NCI-H2107 treated with DMSO at 0.1 percent for 48 hours (cell line): ENCODE measurements around the gene CDK11B.

ENCODE experiments used
- DNase-seq: peaks from one replicate; lab custom pipeline; 2025; ENCODE audit not compliant: unreplicated experiment; lab: John Stamatoyannopoulos, UW

Gene CDK11B

DNA sequence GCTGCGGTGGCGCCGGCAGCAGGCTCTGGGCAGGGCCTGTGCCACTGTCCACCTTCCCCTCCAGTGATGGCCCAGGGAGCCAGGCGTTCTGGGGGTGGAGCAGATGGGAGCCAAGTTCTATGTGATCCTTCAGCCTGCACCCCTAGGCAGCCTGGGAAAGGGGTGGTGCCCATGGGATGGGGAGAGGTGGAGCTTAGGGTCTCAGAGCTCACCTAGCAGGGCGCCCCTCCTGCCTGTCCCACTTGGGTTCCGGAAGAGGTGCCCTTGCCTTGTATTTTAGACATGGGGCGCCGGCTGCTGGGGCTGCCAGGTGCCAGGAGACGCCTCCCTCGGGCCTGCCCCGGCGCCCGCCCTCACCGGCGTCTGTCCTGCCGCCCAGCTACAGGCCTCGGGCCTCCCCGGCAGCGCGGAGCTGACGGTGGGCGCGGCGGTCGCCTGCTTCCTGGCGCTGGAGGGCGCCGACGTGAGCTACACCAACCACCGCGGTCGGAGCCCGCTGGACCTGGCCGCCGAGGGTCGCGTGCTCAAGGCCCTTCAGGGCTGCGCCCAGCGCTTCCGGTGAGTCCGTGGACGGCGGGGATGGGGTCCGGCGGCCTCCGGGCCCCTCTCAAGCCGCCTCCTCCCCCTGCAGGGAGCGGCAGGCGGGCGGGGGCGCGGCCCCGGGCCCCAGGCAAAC is 29.9 kb downstream of the CDK11B start:
- no peak for DNase-seq

DNA sequence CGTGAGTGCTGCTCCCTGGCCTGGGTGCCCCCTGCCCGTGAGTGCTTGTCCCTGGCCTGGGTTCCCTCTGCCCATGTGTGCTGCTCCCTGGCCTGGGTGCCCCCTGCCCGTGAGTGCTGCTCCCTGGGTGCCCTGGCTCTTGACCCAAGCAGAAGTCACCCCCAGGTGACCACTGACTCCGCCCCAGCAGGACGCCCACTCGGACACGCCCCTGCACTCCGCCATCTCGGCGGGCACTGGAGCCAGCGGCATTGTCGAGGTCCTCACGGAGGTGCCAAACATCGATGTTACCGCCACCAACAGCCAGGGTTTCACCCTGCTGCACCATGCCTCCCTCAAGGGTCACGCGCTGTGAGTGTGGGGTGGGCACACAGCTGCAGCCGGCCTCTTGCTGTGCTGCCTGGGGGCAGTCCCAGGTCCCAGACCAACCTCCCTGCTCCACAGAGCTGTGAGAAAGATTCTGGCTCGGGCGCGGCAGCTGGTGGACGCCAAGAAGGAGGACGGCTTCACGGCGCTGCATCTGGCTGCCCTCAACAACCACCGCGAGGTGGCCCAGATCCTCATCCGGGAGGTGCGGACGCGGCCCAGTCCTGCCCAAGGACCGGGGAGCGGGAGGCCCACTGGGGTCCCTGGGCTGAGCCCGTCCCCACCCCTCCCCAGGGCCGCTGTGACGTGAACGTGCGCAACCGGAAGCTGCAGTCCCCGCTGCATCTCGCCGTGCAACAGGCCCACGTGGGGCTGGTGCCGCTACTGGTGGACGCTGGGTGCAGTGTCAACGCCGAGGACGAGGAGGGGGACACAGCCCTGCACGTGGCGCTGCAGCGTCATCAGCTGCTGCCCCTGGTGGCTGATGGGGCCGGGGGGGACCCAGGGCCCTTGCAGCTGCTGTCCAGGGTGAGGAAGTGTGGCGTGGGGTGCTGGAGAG is 30.7 kb downstream of the CDK11B start:
- DNase-seq, result no peak

DNA sequence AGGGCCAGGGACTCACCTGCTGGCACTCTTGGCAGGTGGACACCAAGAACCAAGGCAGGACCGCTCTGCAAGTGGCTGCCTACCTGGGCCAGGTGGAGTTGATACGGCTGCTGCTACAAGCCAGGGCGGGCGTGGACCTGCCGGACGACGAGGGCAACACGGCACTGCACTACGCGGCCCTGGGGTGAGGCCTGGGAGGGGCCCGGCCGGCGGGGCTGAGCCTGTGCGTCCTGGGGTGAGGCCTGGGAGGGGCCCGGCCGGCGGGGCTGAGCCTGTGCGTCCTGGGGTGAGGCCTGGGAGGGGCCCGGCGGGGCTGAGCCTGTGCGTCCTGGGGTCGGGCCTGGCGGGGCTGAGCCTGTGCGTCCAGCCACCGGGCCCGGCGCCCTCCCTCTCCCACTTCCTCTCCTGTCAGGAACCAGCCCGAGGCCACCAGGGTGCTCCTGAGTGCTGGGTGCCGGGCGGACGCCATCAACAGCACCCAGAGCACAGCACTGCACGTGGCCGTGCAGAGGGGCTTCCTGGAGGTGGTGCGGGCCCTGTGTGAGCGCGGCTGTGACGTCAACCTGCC is 31.5 kb downstream of the CDK11B start:
- DNase-seq, result no peak

DNA sequence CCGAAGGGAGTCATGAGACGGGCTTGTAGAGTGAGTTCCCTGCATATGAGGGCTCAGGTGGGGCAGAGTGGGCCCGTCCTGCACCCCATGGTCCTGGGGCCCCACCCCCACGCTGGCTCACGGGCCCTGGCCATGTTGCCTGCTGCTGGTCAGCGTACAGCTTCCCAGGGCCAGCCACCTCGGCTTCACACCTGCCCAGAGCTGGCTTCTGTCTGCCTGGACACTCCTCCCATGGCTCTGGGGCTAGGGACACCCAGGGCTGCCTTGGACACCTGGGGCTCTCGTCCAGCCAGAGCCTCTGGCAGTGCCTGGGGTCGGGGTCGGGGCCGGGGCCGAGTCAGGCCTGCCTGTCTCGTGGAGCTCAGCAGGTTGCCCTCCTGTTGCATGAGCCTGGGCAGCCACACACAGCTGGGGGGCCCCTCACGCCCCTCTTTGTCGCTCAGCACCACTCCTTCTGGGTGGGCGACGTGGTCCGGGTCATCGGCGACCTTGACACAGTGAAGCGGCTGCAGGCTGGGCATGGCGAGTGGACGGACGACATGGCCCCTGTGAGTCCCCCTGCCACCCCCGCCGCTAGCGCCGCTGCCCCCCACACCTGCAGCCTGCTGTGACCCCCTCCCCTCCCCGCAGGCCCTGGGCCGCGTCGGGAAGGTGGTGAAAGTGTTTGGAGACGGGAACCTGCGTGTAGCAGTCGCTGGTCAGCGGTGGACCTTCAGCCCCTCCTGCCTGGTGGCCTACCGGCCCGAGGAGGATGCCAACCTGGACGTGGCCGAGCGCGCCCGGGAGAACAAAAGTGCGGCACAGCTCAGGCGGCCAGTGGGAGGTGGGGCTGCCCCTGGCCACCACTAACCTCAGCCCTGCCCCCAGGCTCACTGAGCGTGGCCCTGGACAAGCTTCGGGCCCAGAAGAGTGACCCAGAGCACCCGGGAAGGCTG is 32.3 kb downstream of the CDK11B start:
- DNase-seq, result no peak

DNA sequence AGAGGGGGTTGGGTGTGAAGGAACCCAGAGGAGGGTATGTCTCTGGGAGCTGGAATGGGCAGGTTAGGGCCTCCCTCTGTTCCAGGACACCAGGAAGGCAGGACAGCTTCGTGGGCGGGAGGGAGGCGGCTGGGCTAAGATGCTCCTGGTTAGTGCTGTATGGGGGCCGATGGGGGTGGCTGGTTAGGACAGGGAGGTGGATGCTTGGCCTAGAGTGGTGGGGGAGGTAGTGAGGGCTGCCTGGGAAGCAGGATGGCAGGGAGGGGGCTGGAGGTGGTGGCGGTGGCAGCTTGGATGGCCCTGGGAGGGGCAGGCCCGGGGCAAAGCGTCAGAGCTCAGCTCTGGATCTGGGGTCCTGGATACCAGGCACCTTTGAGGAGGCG is 33.0 kb downstream of the CDK11B start:
- DNase-seq, result no peak

DNA sequence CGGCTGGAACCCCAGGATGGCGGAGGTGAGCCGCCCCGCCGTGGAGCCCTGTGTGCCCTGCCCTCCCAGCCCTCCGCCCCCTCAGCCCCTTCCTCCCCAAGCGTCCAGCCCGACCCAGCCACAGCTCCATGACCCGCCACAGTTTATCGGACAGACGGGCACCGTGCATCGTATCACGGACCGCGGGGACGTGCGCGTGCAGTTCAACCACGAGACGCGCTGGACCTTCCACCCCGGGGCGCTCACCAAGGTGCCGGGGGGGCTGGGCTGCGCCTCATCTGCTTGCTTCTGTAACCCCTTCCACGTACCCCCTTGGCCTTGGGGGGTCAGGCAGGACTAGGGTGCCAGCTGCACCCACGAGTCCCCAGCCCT is 33.4 kb downstream of the CDK11B start:
- DNase-seq, result no peak

DNA sequence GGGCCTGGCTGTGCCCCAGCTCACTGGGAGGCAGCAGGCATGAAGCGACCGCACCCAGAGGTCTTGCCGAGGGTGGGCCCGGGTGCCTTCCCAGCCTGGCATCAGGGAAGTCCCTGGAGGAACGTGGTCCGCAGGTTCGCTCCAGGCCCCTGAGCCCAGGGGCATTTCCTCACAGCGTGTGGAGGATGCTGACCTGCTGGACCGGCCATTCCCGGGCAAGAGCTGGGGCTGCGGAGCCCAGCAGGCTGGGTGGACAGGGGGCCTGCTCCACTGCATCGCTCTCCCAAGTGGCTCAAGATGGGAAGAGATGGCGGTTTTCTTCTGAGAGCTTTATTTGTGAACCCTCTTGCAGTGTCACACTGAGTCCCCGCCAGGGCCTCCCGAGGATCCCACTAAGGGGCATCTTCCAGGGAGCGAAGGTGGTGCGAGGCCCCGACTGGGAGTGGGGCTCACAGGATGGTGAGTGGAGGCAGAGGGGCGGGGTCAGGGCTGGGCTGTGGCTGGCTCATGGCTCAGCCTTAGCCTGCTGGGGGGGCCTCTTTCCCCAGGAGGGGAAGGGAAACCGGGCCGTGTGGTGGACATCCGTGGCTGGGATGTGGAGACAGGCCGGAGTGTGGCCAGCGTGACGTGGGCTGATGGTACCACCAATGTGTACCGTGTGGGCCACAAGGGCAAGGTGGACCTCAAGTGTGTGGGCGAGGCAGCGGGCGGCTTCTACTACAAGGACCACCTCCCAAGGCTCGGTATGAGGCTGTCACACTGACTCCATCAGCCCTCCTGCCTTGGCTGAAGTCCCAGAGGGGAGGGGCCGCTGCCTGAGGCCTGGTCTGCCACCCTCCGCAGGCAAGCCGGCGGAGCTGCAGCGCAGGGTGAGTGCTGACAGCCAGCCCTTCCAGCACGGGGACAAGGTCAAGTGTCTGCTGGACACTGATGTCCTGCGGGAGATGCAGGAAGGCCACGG is 34.1 kb downstream of the CDK11B start:
- no peak for DNase-seq

DNA sequence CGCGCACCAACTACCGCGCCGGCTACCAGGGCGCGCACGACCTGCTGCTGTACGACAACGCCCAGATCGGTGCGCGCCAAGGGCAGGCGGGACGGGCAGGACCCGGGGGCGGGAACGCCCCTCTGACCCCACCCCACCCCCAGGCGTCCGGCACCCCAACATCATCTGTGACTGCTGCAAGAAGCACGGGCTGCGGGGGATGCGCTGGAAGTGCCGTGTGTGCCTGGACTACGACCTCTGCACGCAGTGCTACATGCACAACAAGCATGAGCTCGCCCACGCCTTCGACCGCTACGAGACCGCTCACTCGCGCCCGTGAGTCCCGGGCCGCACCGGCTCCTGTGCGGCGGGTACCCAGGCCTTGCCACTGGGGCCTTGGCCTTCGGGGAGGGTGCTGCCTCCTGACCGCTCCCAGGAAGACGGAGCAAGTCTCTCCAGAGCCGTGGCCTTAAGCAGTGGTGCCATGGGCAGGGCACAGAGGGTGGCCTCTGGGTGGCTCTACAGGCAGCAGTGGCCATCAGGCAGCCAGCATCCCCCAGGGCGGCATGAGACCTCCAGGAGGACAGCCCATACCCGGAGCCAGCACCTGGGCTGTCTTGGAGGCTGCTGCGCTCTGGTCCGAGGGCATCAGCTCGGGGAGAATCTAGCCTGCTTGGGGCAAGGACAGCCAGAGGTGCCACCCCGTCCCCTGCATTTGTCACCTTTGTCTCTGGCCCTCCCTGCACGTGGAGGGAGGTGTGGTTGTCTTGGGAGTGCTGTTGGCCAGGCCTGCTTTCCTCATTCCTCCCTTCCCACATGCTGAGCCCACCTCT is 35.0 kb downstream of the CDK11B start:
- no peak for DNase-seq

DNA sequence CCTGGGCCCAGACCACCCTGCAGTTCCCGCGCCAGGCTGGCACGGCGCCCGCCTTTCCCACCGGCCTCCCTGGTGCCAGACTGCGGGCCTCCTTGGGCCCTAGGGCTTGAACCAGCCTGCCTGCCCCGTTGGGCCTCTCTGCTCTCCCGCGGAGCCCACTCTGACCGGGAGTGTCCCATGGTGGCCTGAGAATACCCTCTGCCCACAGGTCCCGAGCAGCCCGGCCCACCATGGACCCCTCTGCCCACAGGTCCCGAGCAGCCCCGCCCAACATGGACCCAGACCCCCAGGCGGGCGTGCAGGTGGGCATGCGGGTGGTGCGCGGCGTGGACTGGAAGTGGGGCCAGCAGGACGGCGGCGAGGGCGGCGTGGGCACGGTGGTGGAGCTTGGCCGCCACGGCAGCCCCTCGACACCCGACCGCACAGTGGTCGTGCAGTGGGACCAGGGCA is 35.6 kb downstream of the CDK11B start:
- no peak for DNase-seq

DNA sequence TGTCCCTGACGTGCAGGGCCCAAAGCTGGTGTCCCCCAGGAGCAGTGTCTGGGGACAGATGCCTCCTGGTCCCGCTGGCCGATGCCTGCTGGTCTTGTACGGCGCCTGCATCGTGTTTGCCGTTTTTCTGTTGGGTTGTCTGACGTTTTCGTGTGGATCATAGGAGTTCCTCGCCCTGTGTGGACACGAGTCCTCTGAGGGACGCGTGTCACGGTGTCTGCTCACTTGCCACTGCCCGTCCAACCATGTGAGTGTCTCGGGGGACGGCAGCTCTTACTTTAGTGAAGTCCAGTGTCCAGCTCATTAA is 36.1 kb downstream of the CDK11B start:
- DNase-seq, result no peak

DNA sequence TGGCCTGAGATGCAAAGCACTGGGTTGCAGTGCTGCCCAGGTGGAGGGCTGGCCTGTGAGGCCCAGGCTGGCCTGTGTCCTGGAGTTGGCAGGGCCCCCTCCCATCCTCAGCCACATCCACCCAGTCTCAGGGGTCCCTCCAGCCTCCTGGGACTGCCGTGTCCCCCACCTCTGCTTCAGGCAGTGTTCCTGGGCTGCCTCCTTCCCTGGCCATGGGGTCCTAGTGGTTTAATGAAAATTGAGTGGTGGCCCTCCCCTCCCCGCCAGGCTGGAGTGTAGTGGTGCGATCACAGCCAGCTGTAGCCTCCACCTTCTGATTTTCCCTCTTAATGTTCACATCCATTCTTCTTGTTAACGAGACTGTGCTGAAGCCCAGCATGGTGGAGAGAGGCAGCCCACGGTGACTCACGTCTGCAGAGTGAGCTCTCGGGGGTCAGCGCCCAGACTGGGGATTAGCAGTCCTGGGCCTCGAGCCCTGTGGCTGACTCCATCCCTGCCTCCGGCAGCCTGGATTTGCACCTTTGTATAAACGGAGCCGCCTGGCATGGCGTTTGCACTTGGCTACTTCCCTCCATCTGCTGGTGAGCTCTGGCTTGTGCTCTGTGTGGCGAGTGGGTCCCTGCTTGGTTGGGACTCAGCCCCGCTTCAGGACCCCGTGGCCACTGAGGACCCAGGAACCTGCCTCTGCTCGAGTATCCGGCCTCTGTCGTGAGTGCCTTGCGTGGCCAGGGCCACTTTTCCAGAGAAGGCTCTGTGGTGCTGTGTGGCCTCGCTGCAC is 36.6 kb downstream of the CDK11B start:
- DNase-seq, result no peak

DNA sequence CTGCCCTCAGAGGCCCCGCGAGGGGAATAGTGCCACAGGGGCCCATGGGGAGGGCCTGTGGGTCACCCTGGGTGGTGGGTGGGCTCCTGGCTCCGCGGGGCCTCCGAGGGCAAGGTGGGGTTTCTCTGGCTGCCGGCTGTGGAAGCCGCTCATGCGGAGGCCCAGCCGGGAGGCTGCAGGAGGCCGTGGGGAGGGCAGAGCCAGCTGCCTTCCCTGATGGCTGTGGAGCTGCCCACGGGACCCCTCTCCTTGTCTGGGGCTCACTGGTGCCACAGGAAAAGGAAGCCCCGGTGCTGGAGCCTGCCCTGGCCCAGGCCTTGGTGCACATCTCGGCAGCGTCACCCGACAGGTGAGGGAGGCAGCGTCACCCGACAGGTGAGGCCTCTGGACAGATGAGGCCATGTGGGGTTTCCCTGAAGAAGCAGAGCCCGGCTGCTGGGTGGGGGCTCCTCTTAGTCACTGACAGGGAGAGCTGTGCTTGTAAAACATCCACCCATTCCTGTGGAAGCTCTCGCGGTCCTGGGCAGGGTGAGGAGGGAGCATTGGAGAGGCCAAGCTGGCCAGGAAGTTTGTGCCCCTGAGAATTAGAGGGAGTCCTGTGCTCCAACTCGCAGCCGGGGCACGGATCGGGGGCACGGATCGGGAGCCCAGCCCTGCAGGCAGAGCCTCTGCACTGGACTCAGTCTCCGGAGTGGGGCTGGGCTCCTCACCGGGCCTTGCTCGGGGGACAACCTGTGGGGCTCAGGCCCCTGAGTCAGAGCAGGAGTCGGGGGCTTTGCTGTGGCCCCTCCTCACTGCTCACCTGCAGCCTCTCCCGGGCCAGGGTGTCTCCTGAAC is 37.4 kb downstream of the CDK11B start:
- DNase-seq, result no peak

DNA sequence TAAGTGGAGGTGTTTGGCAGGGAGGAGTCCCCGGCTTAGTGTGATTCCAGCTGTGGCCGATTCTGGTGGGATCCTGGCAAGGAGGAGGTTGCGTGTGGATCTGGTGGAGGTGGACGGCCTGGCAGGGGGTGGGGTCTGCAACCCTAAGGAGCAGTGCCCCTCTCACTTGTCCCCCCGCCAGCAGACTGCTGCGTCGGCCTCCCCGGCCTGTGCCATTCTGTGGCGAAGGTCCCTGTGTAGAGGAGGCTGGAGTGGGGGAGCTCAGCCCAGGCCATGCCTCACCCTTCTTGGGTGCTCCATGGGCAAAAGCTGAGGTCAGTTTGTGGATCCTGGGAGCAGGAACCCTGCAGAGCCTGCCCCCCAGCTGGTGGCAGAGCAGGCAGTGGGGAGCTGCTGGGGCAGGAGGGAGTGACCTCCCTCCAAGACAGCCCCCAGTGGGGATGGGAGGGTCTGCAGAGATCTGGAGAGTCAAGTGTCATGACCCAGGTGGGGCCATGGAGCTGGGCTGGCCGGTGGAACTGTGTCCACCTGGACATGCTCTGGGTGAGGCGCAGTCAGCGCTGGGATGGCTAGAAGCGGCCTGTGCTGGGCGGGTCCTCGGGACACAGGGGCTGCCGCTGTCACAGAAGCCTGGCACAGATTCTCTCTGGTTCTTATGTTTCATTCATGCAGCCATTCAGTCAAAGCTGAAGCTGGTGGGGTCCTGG is 38.2 kb downstream of the CDK11B start:
- DNase-seq, result no peak

DNA sequence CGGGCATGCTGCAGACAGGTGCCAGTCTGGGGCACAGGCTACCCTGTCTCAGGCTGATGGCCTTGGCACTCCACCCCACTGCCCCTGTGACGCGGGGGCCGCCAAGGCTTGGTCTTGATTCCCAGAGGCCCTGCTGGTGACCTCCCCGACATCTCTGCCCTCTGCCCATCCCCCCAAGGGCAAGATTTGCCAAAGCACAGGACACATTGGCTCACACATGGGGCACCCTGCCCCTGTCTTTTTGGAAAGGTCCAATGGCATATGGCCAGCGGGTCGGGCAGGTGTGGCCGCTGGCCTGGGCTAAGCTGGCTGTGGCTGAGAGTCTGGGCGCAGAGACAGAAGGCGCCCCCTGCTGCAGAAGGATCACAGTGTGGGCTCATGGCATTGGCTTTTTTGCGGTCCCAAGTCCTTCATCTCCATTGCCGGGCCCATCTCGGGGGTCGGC is 38.9 kb downstream of the CDK11B start:
- DNase-seq, result no peak

DNA sequence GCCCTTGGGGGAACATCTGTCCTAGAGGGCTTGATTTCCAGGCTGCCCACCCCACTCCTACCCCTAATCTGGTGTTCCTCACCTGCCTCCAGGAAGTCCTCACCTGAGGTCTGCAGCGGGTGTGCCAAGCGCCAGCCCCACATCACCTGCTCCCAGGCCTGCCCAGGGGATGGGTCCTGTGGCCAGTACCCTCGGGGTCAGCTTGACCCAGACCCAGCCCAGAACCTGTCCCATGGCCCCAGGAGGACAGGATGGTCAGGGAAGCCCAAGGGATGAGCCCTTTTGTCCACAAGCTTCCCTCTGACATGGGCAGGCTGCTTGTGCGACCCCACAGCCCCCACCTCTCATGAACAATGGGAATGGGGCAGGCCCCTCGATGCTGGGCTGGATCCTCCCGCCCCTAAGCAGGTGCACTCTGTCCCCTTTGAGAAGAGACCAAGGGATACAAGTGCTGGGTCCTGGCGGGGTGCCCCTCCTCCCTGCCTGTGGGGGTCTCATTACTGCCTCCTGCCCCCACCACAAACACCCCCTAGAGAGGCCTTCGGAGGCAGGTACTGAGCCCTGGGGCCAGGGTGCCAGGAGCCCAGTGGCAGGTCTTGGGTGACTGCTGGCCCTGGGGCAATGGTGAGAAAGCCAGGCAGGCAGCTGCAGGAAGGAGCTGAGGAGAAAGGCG is 40.3 kb downstream of the CDK11B start:
- DNase-seq, result no peak

DNA sequence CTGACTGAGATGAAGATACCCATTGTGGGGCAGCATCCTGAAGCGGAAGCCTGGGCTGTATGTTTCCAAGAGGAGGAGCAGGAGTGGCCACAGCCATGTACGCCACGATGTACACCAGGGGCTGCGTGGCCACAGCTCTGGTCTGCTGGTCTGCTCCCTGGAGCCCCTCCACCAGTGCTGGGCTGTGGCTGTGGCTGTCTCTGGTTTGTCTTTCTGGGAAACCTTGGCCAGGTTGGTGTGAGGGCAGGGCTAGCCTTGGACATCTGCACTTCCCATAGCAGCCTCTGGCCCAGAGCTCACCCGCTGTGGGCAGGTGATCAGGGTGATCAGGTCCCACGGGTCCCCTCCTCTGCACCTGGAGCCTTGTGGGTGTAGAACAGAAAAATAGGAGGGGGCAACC is 40.9 kb downstream of the CDK11B start:
- no peak for DNase-seq
